K562 (cell line): ENCODE results near the gene C3orf85. TPM values are rescaled to one million over a fixed set of nuclear protein-coding genes. Genes with fewer than 3 reads are reported as not detected.

Source experiments
- ATAC-seq: fragments of 200-7000 bp; cut with Tn5 transposase; 3 replicates; pipeline ENCODE4 v1.9.1; 2020; ENCODE audit warnings: moderate library complexity
- BruUV-seq: library from RNA; stranded (reverse); fragments of 400-500 nt; replicated peaks from 2 replicates; lab custom pipeline; 2021; lab: Mats Ljungman, UMichigan
- CTCF ChIA-PET: fragments of 300-600 bp; formaldehyde crosslinking; extraction: SDS; loops from one replicate; lab custom pipeline; 2021; ENCODE audit warnings: low intra/inter-chr PET ratio; lab: Yijun Ruan, JAX
- POLR2A ChIA-PET: fragments of 300-600, 350-650 bp; sonication (Branson Sonifier 250); formaldehyde crosslinking; extraction: SDS; loops from one replicate; lab custom pipeline; 2021; ENCODE audit warnings: antibody characterized with exemption, inconsistent platforms; lab: Yijun Ruan, JAX
- DNase-seq, 4 experiments: peaks; one replicate each; pipeline versions ENCODE4 v3.0.0 to v3.0.0-alpha.2; 2011 to 2018; ENCODE audit warnings: low spot score in 3 of 4, mixed read lengths in 3 of 4; ENCODE audit errors: extremely low read depth in 1 of 4
- FAIRE-seq: peaks from 2 replicates; lab custom pipeline; 2011; peaks lifted over from hg19 to GRCh38; lab: Jason Lieb, UNC
- H2AFZ ChIP-seq: 2 replicates; pipeline ENCODE4 v1.6.0; 2011; ENCODE audit warnings: low read depth, low read length, control low read depth, inconsistent platforms
- H3K27ac ChIP-seq: fragments of 200-600 bp; 3 replicates; pipeline ENCODE4 v1.8.0; 2011; ENCODE audit warnings: low read depth, mild to moderate bottlenecking, control low read depth, inconsistent platforms, low read length, moderate library complexity, mixed read lengths; ENCODE audit errors: extremely low read depth
- H3K27me3 ChIP-seq, 2 experiments: fragments of 300-600 bp in 1 of 2; 2 replicates in 1 of 2; 3 replicates in 1 of 2; pipeline versions ENCODE4 v1.6.0 to v1.8.0; 2011; ENCODE audit warnings: inconsistent platforms in 2 of 2, low read length in 2 of 2, mild to moderate bottlenecking in 1 of 2, mixed read lengths in 1 of 2, moderate library complexity in 1 of 2; ENCODE audit not compliant: control insufficient read depth in 2 of 2, insufficient read depth in 2 of 2
- H3K36me3 ChIP-seq: fragments of 300-600 bp; 3 replicates; pipeline ENCODE4 v1.8.0; 2011; ENCODE audit warnings: mild to moderate bottlenecking, low read length, inconsistent platforms; ENCODE audit not compliant: control insufficient read depth, insufficient read depth
- H3K4me1 ChIP-seq, 2 experiments: fragments of 200-600 bp in 1 of 2; replicated peaks in 1 of 2; 2 replicates in 1 of 2; 3 replicates in 1 of 2; pipeline versions ENCODE4 v1.5.1 to v1.8.0; 2011; ENCODE audit warnings: inconsistent platforms in 2 of 2, low read length in 2 of 2, mild to moderate bottlenecking in 1 of 2, mixed read lengths in 1 of 2, moderate library complexity in 1 of 2; ENCODE audit not compliant: control insufficient read depth in 2 of 2, insufficient read depth in 2 of 2
- H3K4me2 ChIP-seq: 2 replicates; pipeline ENCODE4 v1.6.1; 2011; ENCODE audit warnings: low read length, control low read depth, inconsistent platforms, mixed read lengths; ENCODE audit not compliant: insufficient read depth
- H3K4me3 ChIP-seq: fragments of 200-600 bp; sonication (generic), shearing (Covaris generic); 2 replicates; pipeline ENCODE4 v1.5.1; 2016; ENCODE audit warnings: control low read depth, inconsistent platforms
- H3K79me2 ChIP-seq: fragments of 200-600 bp; 3 replicates; pipeline ENCODE4 v1.8.0; 2011; ENCODE audit warnings: low read length, inconsistent platforms; ENCODE audit not compliant: control insufficient read depth, insufficient read depth
- H3K9ac ChIP-seq, 2 experiments: 2 replicates each; pipeline versions ENCODE4 v1.6.0 to v1.6.1; 2011; ENCODE audit warnings: low read depth in 2 of 2, low read length in 2 of 2, control low read depth in 1 of 2, inconsistent platforms in 1 of 2, mild to moderate bottlenecking in 1 of 2, mixed read lengths in 1 of 2; ENCODE audit not compliant: insufficient read depth in 1 of 2
- H3K9me1 ChIP-seq: one replicate; pipeline ENCODE4 v1.6.0; 2011; ENCODE audit warnings: inconsistent platforms, mild to moderate bottlenecking, low read length, moderate library complexity; ENCODE audit not compliant: control insufficient read depth, insufficient read depth
- H3K9me3 ChIP-seq: replicated peaks from 2 replicates; pipeline ENCODE4 v1.5.1; 2011; ENCODE audit warnings: low read depth, low read length, inconsistent platforms; ENCODE audit not compliant: control insufficient read depth, insufficient read depth
- H4K20me1 ChIP-seq: replicated peaks from 2 replicates; pipeline ENCODE4 v1.6.1; 2011; ENCODE audit warnings: low read length, inconsistent platforms, mixed read lengths; ENCODE audit not compliant: control insufficient read depth, insufficient read depth
- ARID2 ChIP-seq: fragments of 450-650 bp; IDR thresholded peaks from 2 replicates; pipeline ENCODE4 v1.6.1; 2017; ENCODE audit warnings: antibody characterized with exemption, mild to moderate bottlenecking
- CAMTA2 ChIP-seq: fragments of 250-450 bp; sonication (Bioruptor Pico); conservative IDR thresholded peaks from 2 replicates; pipeline ENCODE4 v1.5.1; 2022
- HDAC8 ChIP-seq: fragments of 450-650 bp; IDR thresholded peaks from 2 replicates; pipeline ENCODE4 v1.6.1; 2016; ENCODE audit warnings: mild to moderate bottlenecking, missing genetic modification characterization, moderate library complexity, missing compliant biosample characterization
- NFE2 ChIP-seq: IDR thresholded peaks from 2 replicates; pipeline ENCODE4 v1.6.1; 2014; ENCODE audit warnings: antibody characterized with exemption, low read depth
- TEAD1 ChIP-seq, 2 experiments: fragments of 450-650 bp in 1 of 2; sonication (generic) in 1 of 2; formaldehyde crosslinking; IDR thresholded peaks; 2 replicates each; pipeline versions ENCODE4 v1.4.0 to v1.8.0; 2020 to 2022; ENCODE audit warnings: mild to moderate bottlenecking in 2 of 2, missing genetic modification reagents in 1 of 2
- ZBTB7A ChIP-seq: IDR thresholded peaks from 2 replicates; pipeline ENCODE4 v1.6.1; 2011; ENCODE audit warnings: low read depth, mild to moderate bottlenecking, low read length, moderate library complexity, borderline replicate concordance; ENCODE audit not compliant: control insufficient read depth
- ZNF212 ChIP-seq: fragments of 450-650 bp; formaldehyde crosslinking; IDR thresholded peaks from 2 replicates; pipeline ENCODE4 v1.4.0; 2020; ENCODE audit warnings: mild to moderate bottlenecking
- ZNF76 ChIP-seq: fragments of 250-450 bp; sonication (Bioruptor Pico); IDR thresholded peaks from 2 replicates; pipeline ENCODE4 v1.4.0; 2020; ENCODE audit warnings: mild to moderate bottlenecking, moderate library complexity, borderline replicate concordance
- WGBS: fragments of 100-300 bp; shearing (Covaris generic); methylation state at CpG from one replicate; pipeline ENCODE4 v1.1.6; 2016; ENCODE audit warnings: low coverage, mixed read lengths; ENCODE audit not compliant: insufficient coverage; ENCODE audit errors: missing lambda C conversion rate; 5-methylcytosine and 5-hydroxymethylcytosine counted together
- in situ Hi-C: fragments of 300-500 bp; cut with MboI; formaldehyde crosslinking; loops from 4 replicates; pipeline ENCODE4 v1.15.0; 2018; ENCODE audit warnings: inconsistent platforms, mixed read lengths
- intact Hi-C: fragments of 100-400 bp; cut with micrococcal nuclease; formaldehyde crosslinking; loops from 2 replicates; pipeline ENCODE4 v1.14.2; 2022
- polyA plus RNA-seq, 8 experiments: library from polyadenylated mRNA; depleted of rRNA in 4 of 8; stranded (reverse) in 5 of 8; unstranded in 3 of 8; fragments of >200 nt; fragmentation: Nextera tagmentation in 2 of 8; fragmentation: Illumina TruSeq in 1 of 8; extraction: Ambion mirVana in 2 of 8; extraction: Trizol in 1 of 8; gene quantifications; 2 replicates each; pipeline versions ENCODE4 v1.2.1 to v1.2.3, GENCODE V29; 2011 to 2014; ENCODE audit warnings: inconsistent platforms in 1 of 8, missing spikeins in 1 of 8
- total RNA-seq, 7 experiments: library from RNA; depleted of rRNA in 6 of 7; stranded (reverse); fragments of >200 nt in 6 of 7; fragmentation: Illumina TruSeq in 2 of 7; extraction: Trizol in 2 of 7; gene quantifications; 2 replicates each; pipeline versions ENCODE4 v1.2.1 to v1.2.3, GENCODE V29; 2011 to 2021; ENCODE audit warnings: low replicate concordance in 1 of 7
- TF ChIP-seq, protein P1 (sequence below), 3 experiments: IDR thresholded peaks in 2 of 3; conservative IDR thresholded peaks in 1 of 3; 2 replicates each; pipeline ENCODE4 v1.5.1; 2011 to 2012; ENCODE audit warnings: low read length in 3 of 3, mild to moderate bottlenecking in 3 of 3, control low read depth in 2 of 3, improper control_type of control experiment in 1 of 3, inconsistent platforms in 1 of 3, low read depth in 1 of 3, mixed read lengths in 1 of 3, moderate library complexity in 1 of 3; ENCODE audit not compliant: insufficient read depth in 2 of 3
- TF ChIP-seq, protein P2 (sequence below), 2 experiments: fragments of 250-450 bp in 1 of 2; fragments of 450-650 bp in 1 of 2; sonication (Bioruptor Pico) in 1 of 2; IDR thresholded peaks; 2 replicates each; pipeline versions ENCODE4 v1.6.1 to v1.8.0; 2016 to 2021; ENCODE audit warnings: mild to moderate bottlenecking in 2 of 2, moderate library complexity in 2 of 2, missing compliant biosample characterization in 1 of 2, missing genetic modification characterization in 1 of 2
- TF ChIP-seq, protein P3 (sequence below): sonication (generic); formaldehyde crosslinking; IDR thresholded peaks from 2 replicates; pipeline ENCODE4 v1.8.1; 2023; ENCODE audit warnings: missing genetic modification reagents, mild to moderate bottlenecking, borderline replicate concordance

The C3orf85 gene
- total and polyA plus RNA-seq, 9 of the 15 experiments (the other 6 are each of a cell fraction or from before 2014, with no cell fraction given): not detected

DNA sequence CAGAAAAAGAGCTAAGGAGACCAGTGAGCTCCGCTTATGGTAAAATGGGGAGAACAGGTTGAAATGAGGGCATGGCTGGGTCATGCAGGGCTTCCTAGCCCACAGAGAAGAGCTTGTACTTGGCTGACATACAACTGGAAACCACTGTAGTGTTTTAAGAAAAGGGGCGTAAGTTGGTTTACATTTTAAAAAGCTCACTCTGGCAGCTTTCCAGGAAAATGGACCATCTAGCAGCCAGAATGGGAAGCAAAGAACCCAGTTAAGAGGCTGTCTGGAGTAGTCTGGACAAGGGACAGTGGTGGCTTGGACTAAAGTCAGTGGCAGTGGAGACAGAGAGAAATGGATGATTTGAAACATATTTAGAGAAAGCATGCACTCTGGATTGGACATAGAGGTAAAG lies 20.5 kb upstream of the C3orf85 start (continued):
- TF ChIP-seq HDAC8 (tag): no peak
- TF ChIP-seq ARID2: no peak
- no peak for TF ChIP-seq ZBTB7A
- TF ChIP-seq ZNF76: no peak

DNA sequence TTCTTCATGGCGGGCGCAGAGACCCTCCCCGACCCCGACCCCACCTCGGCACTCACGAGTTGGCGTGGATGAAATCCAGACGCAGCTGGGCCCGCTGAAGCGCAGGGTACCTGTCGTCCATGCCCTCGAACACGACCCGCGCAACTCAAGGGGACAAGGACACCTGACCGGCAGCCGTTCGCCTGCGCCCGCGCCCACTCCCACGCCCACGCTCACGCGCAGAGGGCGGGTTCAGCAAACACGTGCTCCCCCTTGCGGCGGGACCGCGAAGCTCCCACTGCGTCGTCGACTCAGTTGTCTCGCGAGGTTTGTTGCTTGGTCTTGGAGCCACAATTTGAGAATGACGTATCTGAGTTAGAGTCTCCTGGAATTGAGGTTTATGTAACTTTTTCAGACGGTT lies 18.6 kb upstream of the C3orf85 start, which contains the start of gene MORC1:
MORC1 (minus strand) TSS at position 196 of the 400 bp plus-strand sequence; CDS start at position 121, 75 bp downstream.
- Histone ChIP-seq H3K4me1 (peaks cover 0 to 5% of the 10 kb centered on the region in 2 experiments; a peak in 2 of 5 replicates), H4K20me1 (no peaks in the 10 kb centered on the region), H3K27me3 (no peaks in the 10 kb centered on the region), H3K9ac (no peak within 1 kb of the TSS), H2AFZ (peak within 1 kb of the TSS; percentile 70), H3K36me3 (no peaks in the 10 kb centered on the region), H3K9me3 (no peaks in the 10 kb centered on the region), H3K27ac (no peak within 1 kb of the TSS), H3K9me1 (no peaks in the 10 kb centered on the region), H3K79me2 (no peaks in the 10 kb centered on the region), H3K4me2 (peak within 1 kb of the TSS; percentile 36), H3K4me3 (0 out of 2 replicates have a peak within 1 kb of the TSS, but pooled peaks have one; percentile 18)
- in situ Hi-C loops (no loop called here), intact Hi-C loops (no loop called here)
- no TSS peak for BruUV-seq
- POLR2A ChIA-PET: interaction anchor here (0.6 kb wide), 1 partner anchor 1377 kb away, joined by 3 read pairs; no protein-coding TSS in a partner anchor
- ATAC-seq: peak; percentile 91
- CTCF ChIA-PET: no interaction called here
- no peak for FAIRE-seq
- 4% methylated on average over 15 of the region's 38 CpGs for WGBS
- DNase-seq: peak; percentile 37 to 57 (median 53)
- no peak for TF ChIP-seq NFE2
- TF ChIP-seq, protein P1, sequence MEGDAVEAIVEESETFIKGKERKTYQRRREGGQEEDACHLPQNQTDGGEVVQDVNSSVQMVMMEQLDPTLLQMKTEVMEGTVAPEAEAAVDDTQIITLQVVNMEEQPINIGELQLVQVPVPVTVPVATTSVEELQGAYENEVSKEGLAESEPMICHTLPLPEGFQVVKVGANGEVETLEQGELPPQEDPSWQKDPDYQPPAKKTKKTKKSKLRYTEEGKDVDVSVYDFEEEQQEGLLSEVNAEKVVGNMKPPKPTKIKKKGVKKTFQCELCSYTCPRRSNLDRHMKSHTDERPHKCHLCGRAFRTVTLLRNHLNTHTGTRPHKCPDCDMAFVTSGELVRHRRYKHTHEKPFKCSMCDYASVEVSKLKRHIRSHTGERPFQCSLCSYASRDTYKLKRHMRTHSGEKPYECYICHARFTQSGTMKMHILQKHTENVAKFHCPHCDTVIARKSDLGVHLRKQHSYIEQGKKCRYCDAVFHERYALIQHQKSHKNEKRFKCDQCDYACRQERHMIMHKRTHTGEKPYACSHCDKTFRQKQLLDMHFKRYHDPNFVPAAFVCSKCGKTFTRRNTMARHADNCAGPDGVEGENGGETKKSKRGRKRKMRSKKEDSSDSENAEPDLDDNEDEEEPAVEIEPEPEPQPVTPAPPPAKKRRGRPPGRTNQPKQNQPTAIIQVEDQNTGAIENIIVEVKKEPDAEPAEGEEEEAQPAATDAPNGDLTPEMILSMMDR (IDR thresholded peaks at IDR 0.05 in 2 of 3, conservative IDR thresholded peaks at IDR 0.05 in 1 of 3; ENCODE audit: insufficient read depth in 2 of 3, low read depth in 1 of 3, low read length in 3 of 3): peak; percentile 43 to 57 (median 54)
- TF ChIP-seq, protein P2, sequence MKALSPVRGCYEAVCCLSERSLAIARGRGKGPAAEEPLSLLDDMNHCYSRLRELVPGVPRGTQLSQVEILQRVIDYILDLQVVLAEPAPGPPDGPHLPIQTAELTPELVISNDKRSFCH (CRISPR knock-in tag; IDR thresholded peaks at IDR 0.05): no peak
- TF ChIP-seq, protein P2 (tag; IDR thresholded peaks at IDR 0.05): no peak
- TF ChIP-seq, protein P3, sequence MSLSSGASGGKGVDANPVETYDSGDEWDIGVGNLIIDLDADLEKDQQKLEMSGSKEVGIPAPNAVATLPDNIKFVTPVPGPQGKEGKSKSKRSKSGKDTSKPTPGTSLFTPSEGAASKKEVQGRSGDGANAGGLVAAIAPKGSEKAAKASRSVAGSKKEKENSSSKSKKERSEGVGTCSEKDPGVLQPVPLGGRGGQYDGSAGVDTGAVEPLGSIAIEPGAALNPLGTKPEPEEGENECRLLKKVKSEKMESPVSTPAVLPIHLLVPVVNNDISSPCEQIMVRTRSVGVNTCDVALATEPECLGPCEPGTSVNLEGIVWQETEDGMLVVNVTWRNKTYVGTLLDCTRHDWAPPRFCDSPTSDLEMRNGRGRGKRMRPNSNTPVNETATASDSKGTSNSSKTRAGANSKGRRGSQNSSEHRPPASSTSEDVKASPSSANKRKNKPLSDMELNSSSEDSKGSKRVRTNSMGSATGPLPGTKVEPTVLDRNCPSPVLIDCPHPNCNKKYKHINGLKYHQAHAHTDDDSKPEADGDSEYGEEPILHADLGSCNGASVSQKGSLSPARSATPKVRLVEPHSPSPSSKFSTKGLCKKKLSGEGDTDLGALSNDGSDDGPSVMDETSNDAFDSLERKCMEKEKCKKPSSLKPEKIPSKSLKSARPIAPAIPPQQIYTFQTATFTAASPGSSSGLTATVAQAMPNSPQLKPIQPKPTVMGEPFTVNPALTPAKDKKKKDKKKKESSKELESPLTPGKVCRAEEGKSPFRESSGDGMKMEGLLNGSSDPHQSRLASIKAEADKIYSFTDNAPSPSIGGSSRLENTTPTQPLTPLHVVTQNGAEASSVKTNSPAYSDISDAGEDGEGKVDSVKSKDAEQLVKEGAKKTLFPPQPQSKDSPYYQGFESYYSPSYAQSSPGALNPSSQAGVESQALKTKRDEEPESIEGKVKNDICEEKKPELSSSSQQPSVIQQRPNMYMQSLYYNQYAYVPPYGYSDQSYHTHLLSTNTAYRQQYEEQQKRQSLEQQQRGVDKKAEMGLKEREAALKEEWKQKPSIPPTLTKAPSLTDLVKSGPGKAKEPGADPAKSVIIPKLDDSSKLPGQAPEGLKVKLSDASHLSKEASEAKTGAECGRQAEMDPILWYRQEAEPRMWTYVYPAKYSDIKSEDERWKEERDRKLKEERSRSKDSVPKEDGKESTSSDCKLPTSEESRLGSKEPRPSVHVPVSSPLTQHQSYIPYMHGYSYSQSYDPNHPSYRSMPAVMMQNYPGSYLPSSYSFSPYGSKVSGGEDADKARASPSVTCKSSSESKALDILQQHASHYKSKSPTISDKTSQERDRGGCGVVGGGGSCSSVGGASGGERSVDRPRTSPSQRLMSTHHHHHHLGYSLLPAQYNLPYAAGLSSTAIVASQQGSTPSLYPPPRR (CRISPR knock-in tag): no peak
- no peak for TF ChIP-seq CAMTA2 (CRISPR knock-in tag)
- no peak for TF ChIP-seq TEAD1 (CRISPR knock-in tag; IDR thresholded peaks at IDR 0.05)
- TF ChIP-seq ZNF212 (CRISPR knock-in tag): no peak
